Measurements from ENCODE around the gene TAPBPL. TPM values are rescaled to one million over a fixed set of nuclear protein-coding genes. Genes with fewer than 3 reads are reported as not detected.

TAPBPL gene
- total and polyA plus RNA-seq, 2 donors from 2014 or later = 34.5 to 44.7 TPM

DNA sequence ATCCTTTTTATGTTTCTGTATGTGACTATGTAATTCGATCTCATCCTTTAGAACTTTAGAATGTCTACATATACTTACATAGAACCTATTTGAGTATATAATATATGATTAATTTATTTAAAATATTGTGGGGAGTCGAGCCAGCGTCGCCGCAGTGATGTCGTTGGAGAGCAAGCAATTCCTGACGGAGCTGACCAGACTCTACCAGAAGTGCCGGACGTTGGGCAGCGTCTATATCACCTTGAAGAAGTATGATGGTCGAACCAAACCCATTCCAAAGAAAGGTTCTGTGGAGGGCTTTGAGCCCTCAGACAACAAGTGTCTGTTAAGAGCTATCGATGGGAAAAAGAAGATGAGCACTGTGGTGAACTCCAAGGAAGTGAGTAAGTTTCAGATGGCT, 13.5 kb upstream of the TAPBPL start:
- Histone ChIP-seq H3K27ac (ENCODE audit: low read depth in 2 of 2, low read length in 2 of 2) (no peak overlapping the region), H3K36me3 (ENCODE audit: control insufficient read depth in 2 of 3, insufficient read depth in 3 of 3, low read length in 3 of 3) (no peaks in the 10 kb centered on the region), H3K4me1 (ENCODE audit: control insufficient read depth in 2 of 3, insufficient read depth in 2 of 3, low read depth in 1 of 3, low read length in 3 of 3) (no peaks in the 10 kb centered on the region), H3K9me3 (ENCODE audit: control insufficient read depth in 2 of 3, insufficient read depth in 1 of 3, low read length in 3 of 3) (no peaks in the 10 kb centered on the region), H3K9ac (ENCODE audit: low read length in 3 of 3) (no peak overlapping the region), H3K27me3 (ENCODE audit: control insufficient read depth, insufficient read depth, low read length) (no peaks in the 10 kb centered on the region), H3K4me3 (ENCODE audit: low read length in 3 of 3) (no peak overlapping the region)
- no peak for FAIRE-seq
- DNase-seq = peak in 1 of 5 donors; percentile 38
- intact Hi-C loops (cut with DNase I) = no loop called here
- TF ChIP-seq, protein P1, sequence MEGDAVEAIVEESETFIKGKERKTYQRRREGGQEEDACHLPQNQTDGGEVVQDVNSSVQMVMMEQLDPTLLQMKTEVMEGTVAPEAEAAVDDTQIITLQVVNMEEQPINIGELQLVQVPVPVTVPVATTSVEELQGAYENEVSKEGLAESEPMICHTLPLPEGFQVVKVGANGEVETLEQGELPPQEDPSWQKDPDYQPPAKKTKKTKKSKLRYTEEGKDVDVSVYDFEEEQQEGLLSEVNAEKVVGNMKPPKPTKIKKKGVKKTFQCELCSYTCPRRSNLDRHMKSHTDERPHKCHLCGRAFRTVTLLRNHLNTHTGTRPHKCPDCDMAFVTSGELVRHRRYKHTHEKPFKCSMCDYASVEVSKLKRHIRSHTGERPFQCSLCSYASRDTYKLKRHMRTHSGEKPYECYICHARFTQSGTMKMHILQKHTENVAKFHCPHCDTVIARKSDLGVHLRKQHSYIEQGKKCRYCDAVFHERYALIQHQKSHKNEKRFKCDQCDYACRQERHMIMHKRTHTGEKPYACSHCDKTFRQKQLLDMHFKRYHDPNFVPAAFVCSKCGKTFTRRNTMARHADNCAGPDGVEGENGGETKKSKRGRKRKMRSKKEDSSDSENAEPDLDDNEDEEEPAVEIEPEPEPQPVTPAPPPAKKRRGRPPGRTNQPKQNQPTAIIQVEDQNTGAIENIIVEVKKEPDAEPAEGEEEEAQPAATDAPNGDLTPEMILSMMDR (IDR thresholded peaks at IDR 0.05; ENCODE audit: borderline replicate concordance, extremely low read depth, insufficient read depth) = no peak

GRCh38 chr12:6440391-6440790, 11.5 kb upstream of the TAPBPL start:
- Histone ChIP-seq H3K4me1 (ENCODE audit: control insufficient read depth in 2 of 3, insufficient read depth in 2 of 3, low read depth in 1 of 3, low read length in 3 of 3) (no peaks in the 10 kb centered on the region), H3K36me3 (ENCODE audit: control insufficient read depth in 2 of 3, insufficient read depth in 3 of 3, low read length in 3 of 3) (no peaks in the 10 kb centered on the region), H3K4me3 (ENCODE audit: low read length in 3 of 3) (no peak overlapping the region), H3K27ac (ENCODE audit: low read depth in 2 of 2, low read length in 2 of 2) (no peak overlapping the region), H3K9ac (ENCODE audit: low read length in 3 of 3) (no peak overlapping the region), H3K9me3 (ENCODE audit: control insufficient read depth in 2 of 3, insufficient read depth in 1 of 3, low read length in 3 of 3) (no peaks in the 10 kb centered on the region), H3K27me3 (ENCODE audit: control insufficient read depth, insufficient read depth, low read length) (no peaks in the 10 kb centered on the region)
- intact Hi-C loops (cut with DNase I) = no loop called here
- FAIRE-seq = no peak
- TF ChIP-seq, protein P1 (IDR thresholded peaks at IDR 0.05; ENCODE audit: borderline replicate concordance, extremely low read depth, insufficient read depth) = no peak
- DNase-seq = no peak

- no peaks in the 10 kb centered on the region for H3K27me3 ChIP-seq (ENCODE audit: control insufficient read depth, insufficient read depth, low read length)
- DNase-seq = no peak
- intact Hi-C loops (cut with DNase I) = no loop called here
- H3K27ac ChIP-seq (ENCODE audit: low read depth in 2 of 2, low read length in 2 of 2) = no peak overlapping the region
- TF ChIP-seq, protein P1 (IDR thresholded peaks at IDR 0.05; ENCODE audit: borderline replicate concordance, extremely low read depth, insufficient read depth) = no peak
- no peak overlapping the region for H3K4me3 ChIP-seq (ENCODE audit: low read length in 3 of 3)
- H3K9me3 ChIP-seq (ENCODE audit: control insufficient read depth in 2 of 3, insufficient read depth in 1 of 3, low read length in 3 of 3) = no peaks in the 10 kb centered on the region
- H3K9ac ChIP-seq (ENCODE audit: low read length in 3 of 3) = no peak overlapping the region
- no peak for FAIRE-seq
- H3K36me3 ChIP-seq (ENCODE audit: control insufficient read depth in 2 of 3, insufficient read depth in 3 of 3, low read length in 3 of 3) = peaks cover 0 to 2% (median 0%) of the 10 kb centered on the region in 3 donors
- no peaks in the 10 kb centered on the region for H3K4me1 ChIP-seq (ENCODE audit: control insufficient read depth in 2 of 3, insufficient read depth in 2 of 3, low read depth in 1 of 3, low read length in 3 of 3)
These were observed 9.0 kb upstream of the TAPBPL start for GRCh38 chr12:6442836-6443235.

DNA sequence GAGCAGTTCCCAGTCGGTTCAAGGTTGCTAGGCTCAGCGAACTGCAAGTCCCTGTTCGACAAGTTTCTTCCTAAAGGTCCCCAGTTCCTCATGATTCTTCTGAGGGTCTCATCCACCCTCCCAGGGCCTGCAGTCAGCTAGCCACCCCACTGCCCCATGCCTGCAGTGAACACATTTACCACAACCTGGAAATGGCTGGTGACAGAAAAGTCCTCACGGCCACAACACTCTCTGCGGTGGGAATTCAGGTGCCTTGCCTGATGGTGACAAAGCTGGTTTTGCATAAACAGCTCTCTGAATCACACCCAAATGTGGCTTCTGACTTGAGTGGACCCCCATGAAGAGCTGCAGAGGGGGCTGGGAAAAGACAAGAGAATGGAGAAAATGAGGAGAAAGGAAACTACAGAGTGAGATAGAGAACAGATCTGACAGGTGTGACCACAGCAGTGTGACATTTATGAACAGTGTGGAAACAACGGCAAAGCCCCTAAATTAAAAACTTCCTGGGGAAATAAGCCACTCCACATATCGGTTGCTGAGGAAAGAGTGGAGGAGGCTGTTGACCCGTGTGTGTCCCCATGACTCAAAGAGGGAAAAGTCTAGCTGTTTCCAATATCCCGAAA, 8.4 kb upstream of the TAPBPL start:
- Histone ChIP-seq H3K4me3 (ENCODE audit: low read length in 3 of 3) (no peak overlapping the region), H3K27me3 (ENCODE audit: control insufficient read depth, insufficient read depth, low read length) (no peaks in the 10 kb centered on the region), H3K36me3 (ENCODE audit: control insufficient read depth in 2 of 3, insufficient read depth in 3 of 3, low read length in 3 of 3) (peaks cover 0 to 2% (median 0%) of the 10 kb centered on the region in 3 donors), H3K4me1 (ENCODE audit: control insufficient read depth in 2 of 3, insufficient read depth in 2 of 3, low read depth in 1 of 3, low read length in 3 of 3) (no peaks in the 10 kb centered on the region), H3K27ac (ENCODE audit: low read depth in 2 of 2, low read length in 2 of 2) (no peak overlapping the region), H3K9ac (ENCODE audit: low read length in 3 of 3) (no peak overlapping the region), H3K9me3 (ENCODE audit: control insufficient read depth in 2 of 3, insufficient read depth in 1 of 3, low read length in 3 of 3) (no peaks in the 10 kb centered on the region)
- TF ChIP-seq, protein P1 (IDR thresholded peaks at IDR 0.05; ENCODE audit: borderline replicate concordance, extremely low read depth, insufficient read depth) = no peak
- DNase-seq = peak in 1 of 5 donors; percentile 35
- intact Hi-C loops (cut with DNase I) = no loop called here
- FAIRE-seq = no peak
